Measurements from ENCODE around the gene LYPLA2. TPM values are rescaled to one million over a fixed set of nuclear protein-coding genes. Genes with fewer than 3 reads are reported as not detected.

LYPLA2 gene
- polyA plus RNA-seq, 1 of the 3 experiments (the other 2 are of a cell fraction), result 109 TPM

DNA sequence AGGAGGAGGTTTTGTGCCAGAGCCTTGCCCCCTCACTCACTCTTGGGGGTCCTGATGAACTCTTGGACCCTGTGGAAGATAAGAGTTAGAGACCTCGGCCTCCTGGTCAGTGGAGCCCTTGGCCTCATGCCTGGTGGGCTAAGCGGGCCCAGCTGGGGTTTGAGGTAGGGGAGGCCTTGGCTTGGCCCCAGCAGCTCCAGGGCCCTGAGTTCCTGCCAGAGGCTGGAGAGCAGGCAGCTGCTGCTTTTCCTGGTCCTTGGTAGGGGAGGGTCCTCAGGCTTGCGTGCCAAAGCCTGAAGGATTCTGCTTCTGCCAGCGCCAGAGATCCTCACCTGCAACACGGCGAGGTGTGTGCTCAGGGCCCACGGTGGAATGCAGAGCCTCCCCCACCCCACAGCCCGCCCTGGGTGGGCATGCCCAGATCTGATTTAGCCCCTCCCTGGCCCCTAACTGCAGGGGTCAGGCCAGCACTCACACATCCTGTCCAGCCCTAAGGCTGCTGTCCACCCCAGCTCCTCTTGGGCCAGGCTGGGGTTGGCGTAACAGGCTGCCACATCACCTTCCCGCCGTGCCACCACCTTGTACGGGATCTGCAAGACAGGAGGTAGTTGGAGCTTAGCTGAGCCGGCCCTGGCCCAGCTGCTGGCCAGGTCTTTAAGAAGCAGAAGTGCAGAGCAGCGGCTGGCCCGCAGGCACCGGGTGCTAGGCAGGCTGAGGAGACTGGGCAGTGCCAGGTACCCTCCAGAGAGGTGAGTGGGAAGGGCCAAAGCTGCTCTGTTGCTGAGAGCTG is 4.9 kb downstream of the LYPLA2 start:
- CTCF ChIA-PET, result interaction anchor here (0.7 to 1.5 kb wide), 3 partner anchors 14 to 121 kb away, joined by 3 to 7 read pairs (median 3); no protein-coding TSS in a partner anchor
- H3K27ac ChIP-seq (ENCODE audit: low read depth in 2 of 2, low read length in 1 of 2), result no peak overlapping the region

GRCh38 chr1:23796466-23797271 is 5.7 kb downstream of the LYPLA2 start:
- TF ChIP-seq NFIC (IDR thresholded peaks at IDR 0.05; ENCODE audit: borderline replicate concordance), result no peak
- peaks cover 8% of the 10 kb centered on the region for H3F3A ChIP-seq (replicated peaks; ENCODE audit: insufficient read depth)
- no peaks in the 10 kb centered on the region for H4K20me1 ChIP-seq (ENCODE audit: insufficient read depth)
- H3K9ac ChIP-seq, result no peak overlapping the region
- CTCF ChIA-PET, result interaction anchor here (1.0 to 1.5 kb wide), 3 partner anchors 13 to 120 kb away, joined by 3 to 7 read pairs (median 3); partner anchors contain the start of gene FUCA1
- no peak for DNase-seq
- no peak overlapping the region for H3K4me2 ChIP-seq
- no peaks in the 10 kb centered on the region for H3K9me2 ChIP-seq
- H3K36me3 ChIP-seq (replicated peaks in 1 of 2; ENCODE audit: control insufficient read depth in 1 of 2, insufficient read depth in 2 of 2, low read length in 1 of 2), result peaks cover 11 to 44% of the 10 kb centered on the region in 2 experiments
- no peak overlapping the region for H3K4me3 ChIP-seq (ENCODE audit: low read depth in 2 of 2, low read length in 1 of 2)
- POLR2A ChIA-PET, result no interaction called here
- H3K79me2 ChIP-seq (ENCODE audit: insufficient read depth), result peaks cover 19% of the 10 kb centered on the region
- no peaks in the 10 kb centered on the region for H3K9me3 ChIP-seq
- no peak overlapping the region for H2AFZ ChIP-seq (ENCODE audit: low read depth)
- no peaks in the 10 kb centered on the region for H3K27me3 ChIP-seq (ENCODE audit: insufficient read depth)
- H3K27ac ChIP-seq (ENCODE audit: low read depth in 2 of 2, low read length in 1 of 2), result no peak overlapping the region
- H3K4me1 ChIP-seq (ENCODE audit: control insufficient read depth in 1 of 2, insufficient read depth in 2 of 2, low read depth in 1 of 2, low read length in 1 of 2), result peaks cover 5 to 34% of the 10 kb centered on the region in 2 experiments; a peak in 1 of 4 replicates
- WGBS (ENCODE audit: low lambda C conversion rate), result 95% methylated on average over 15 of the region's 17 CpGs

More for the DNA sequence above, 4.9 kb downstream of the LYPLA2 start:
- no peak for TF ChIP-seq MAX (IDR thresholded peaks at IDR 0.05; ENCODE audit: low read depth)
- TF ChIP-seq NRF1 (IDR thresholded peaks at IDR 0.05; ENCODE audit: low read depth, low read length), result no peak
- TF ChIP-seq, protein P1, sequence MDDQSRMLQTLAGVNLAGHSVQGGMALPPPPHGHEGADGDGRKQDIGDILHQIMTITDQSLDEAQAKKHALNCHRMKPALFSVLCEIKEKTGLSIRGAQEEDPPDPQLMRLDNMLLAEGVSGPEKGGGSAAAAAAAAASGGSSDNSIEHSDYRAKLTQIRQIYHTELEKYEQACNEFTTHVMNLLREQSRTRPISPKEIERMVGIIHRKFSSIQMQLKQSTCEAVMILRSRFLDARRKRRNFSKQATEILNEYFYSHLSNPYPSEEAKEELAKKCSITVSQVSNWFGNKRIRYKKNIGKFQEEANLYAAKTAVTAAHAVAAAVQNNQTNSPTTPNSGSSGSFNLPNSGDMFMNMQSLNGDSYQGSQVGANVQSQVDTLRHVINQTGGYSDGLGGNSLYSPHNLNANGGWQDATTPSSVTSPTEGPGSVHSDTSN (IDR thresholded peaks at IDR 0.05), result no peak
- Histone ChIP-seq H3K9ac (no peak overlapping the region), H3K4me1 (ENCODE audit: control insufficient read depth in 1 of 2, insufficient read depth in 2 of 2, low read depth in 1 of 2, low read length in 1 of 2) (peaks cover 5 to 28% of the 10 kb centered on the region in 2 experiments; a peak in 1 of 4 replicates), H2AFZ (ENCODE audit: low read depth) (no peak overlapping the region), H3K4me2 (no peak overlapping the region), H3K9me2 (no peaks in the 10 kb centered on the region), H3K79me2 (ENCODE audit: insufficient read depth) (peaks cover 25% of the 10 kb centered on the region), H3F3A (replicated peaks; ENCODE audit: insufficient read depth) (peaks cover 7% of the 10 kb centered on the region), H3K9me3 (no peaks in the 10 kb centered on the region), H3K36me3 (replicated peaks in 1 of 2; ENCODE audit: control insufficient read depth in 1 of 2, insufficient read depth in 2 of 2, low read length in 1 of 2) (peaks cover 11 to 44% of the 10 kb centered on the region in 2 experiments), H4K20me1 (ENCODE audit: insufficient read depth) (no peaks in the 10 kb centered on the region), H3K27me3 (ENCODE audit: insufficient read depth) (no peaks in the 10 kb centered on the region), H3K4me3 (ENCODE audit: low read depth in 2 of 2, low read length in 1 of 2) (no peak overlapping the region)
- POLR2A ChIA-PET, result no interaction called here
- DNase-seq, result no peak
- 80% methylated on average over 5 of the region's 16 CpGs for WGBS (ENCODE audit: low lambda C conversion rate)

All from SK-N-SH (cell line).